Neural crest cell (in vitro differentiated cells): ENCODE results near the gene DKK3. TPM values are rescaled to one million over a fixed set of nuclear protein-coding genes. Genes with fewer than 3 reads are reported as not detected.

Experiments used
- DNase-seq: peaks from one replicate; pipeline ENCODE4 v3.0.0; 2021; ENCODE audit warnings: low read depth, mixed read lengths, low spot score
- H3K27ac Mint-ChIP-seq: one replicate; pipeline ENCODE4 v1.8.0; 2021; ENCODE audit warnings: mild to moderate bottlenecking, mixed read lengths; ENCODE audit not compliant: unreplicated experiment
- H3K27me3 Mint-ChIP-seq: 2 replicates; pipeline ENCODE4 v1.8.0; 2021; ENCODE audit warnings: low read depth, mild to moderate bottlenecking, mixed read lengths
- H3K36me3 Mint-ChIP-seq: 2 replicates; pipeline ENCODE4 v1.8.0; 2021; ENCODE audit warnings: low read depth, mild to moderate bottlenecking, mixed read lengths
- H3K4me1 Mint-ChIP-seq: 2 replicates; pipeline ENCODE4 v1.8.0; 2021; ENCODE audit warnings: mixed read lengths
- H3K4me3 Mint-ChIP-seq: one replicate; pipeline ENCODE4 v1.8.0; 2021; ENCODE audit warnings: mild to moderate bottlenecking, mixed read lengths
- H3K9me3 Mint-ChIP-seq: 2 replicates; pipeline ENCODE4 v1.8.0; 2021; ENCODE audit warnings: mixed read lengths
- CTCF ChIP-seq: fragments of 200-600 bp; sonication (generic); conservative IDR thresholded peaks from 2 replicates; pipeline ENCODE4 v1.5.0; 2021; ENCODE audit warnings: antibody characterized with exemption, mild to moderate bottlenecking
- total RNA-seq: library from RNA; stranded (reverse); gene quantifications from 2 replicates; pipeline ENCODE4 v1.2.1, GENCODE V29; 2021

Gene DKK3
- total RNA-seq, 1 donor from 2014 or later, result 21.0 TPM

DNA sequence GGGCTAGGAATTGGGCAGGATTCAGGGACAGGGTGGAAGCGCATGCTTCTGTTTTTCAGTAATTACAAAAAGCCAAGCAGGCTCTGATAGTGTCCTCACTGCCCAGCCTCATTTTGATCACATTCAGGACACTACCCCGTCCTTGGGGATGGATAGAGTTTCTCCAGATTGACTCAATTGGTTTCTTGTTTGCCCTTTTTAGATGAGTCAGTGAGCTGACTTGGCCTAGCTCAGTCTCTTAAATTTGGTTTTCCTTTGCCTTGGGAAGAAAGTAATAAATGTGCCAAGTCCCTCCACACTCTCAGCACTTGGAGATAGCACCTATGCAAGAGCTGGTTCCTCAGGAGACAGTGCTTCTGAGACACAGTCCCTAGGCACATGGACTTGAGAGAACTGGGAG is 25.5 kb downstream of the DKK3 start:
- peak overlapping the region; percentile 65 for H3K27ac Mint-ChIP-seq
- peaks cover 3% of the 10 kb centered on the region for H3K36me3 Mint-ChIP-seq
- TF ChIP-seq CTCF, result no peak
- peaks cover 30% of the 10 kb centered on the region for H3K4me1 Mint-ChIP-seq
- H3K4me3 Mint-ChIP-seq, result no peak overlapping the region
- no peak for DNase-seq
- H3K27me3 Mint-ChIP-seq, result no peaks in the 10 kb centered on the region
- H3K9me3 Mint-ChIP-seq, result no peaks in the 10 kb centered on the region

DNA sequence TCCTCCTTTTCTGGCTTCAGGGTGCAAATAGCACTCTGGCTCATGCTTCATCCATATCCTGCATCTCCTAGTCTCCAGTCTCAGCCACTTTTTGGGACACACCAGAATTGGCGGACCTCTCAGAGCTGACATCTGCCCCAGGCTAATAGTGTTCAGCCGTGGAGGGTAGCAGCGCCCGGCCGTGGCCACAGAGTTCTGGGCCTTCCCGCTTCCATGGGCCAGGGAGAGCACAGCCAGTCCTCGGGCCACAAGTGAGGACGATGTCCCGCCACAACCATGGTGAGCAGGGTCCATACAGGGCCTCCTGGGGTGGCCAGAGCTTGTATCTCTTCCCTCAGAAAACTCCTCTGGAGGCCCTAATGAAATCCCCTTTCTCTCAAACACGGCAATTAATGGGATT is 26.0 kb downstream of the DKK3 start:
- Mint-ChIP-seq H3K4me3 (no peak overlapping the region), H3K9me3 (no peaks in the 10 kb centered on the region), H3K36me3 (peaks cover 1% of the 10 kb centered on the region), H3K27ac (peak overlapping the region; percentile 65), H3K4me1 (peaks cover 31% of the 10 kb centered on the region), H3K27me3 (no peaks in the 10 kb centered on the region)
- DNase-seq, result no peak
- TF ChIP-seq CTCF, result no peak

GRCh38 chr11:11981840-11982239 is 26.6 kb downstream of the DKK3 start:
- Mint-ChIP-seq H3K4me3 (no peak overlapping the region), H3K9me3 (no peaks in the 10 kb centered on the region), H3K27me3 (no peaks in the 10 kb centered on the region), H3K4me1 (peaks cover 37% of the 10 kb centered on the region), H3K36me3 (no peaks in the 10 kb centered on the region), H3K27ac (no peak overlapping the region)
- no peak for TF ChIP-seq CTCF
- DNase-seq, result no peak

GRCh38 chr11:11981364-11981763 is 27.1 kb downstream of the DKK3 start:
- Mint-ChIP-seq H3K4me3 (no peak overlapping the region), H3K27me3 (no peaks in the 10 kb centered on the region), H3K4me1 (peaks cover 35% of the 10 kb centered on the region), H3K36me3 (no peaks in the 10 kb centered on the region), H3K9me3 (no peaks in the 10 kb centered on the region), H3K27ac (no peak overlapping the region)
- no peak for TF ChIP-seq CTCF
- DNase-seq, result no peak

DNA sequence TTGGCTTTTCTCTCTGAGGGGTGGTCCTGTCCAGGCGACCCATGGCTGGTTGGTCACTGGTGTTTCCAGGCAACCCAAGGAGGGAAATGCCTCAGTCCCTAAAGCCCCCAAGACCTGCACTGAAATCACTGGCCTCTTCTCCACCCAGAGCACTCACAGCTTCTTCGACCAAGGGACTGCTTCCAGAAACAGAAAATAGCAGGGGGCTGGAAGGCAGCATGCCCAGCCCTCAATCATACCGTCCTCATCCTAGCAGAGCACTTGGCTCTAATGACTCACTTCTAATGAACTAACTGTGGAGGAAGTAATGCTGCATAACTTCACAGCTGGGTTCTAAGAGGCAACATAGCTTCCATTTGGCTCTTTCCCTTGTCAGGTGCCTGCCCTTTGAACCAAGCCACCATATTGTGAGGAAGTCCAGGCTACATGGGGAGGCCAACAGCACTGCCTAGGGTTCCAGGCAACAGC is 27.6 kb downstream of the DKK3 start:
- H3K36me3 Mint-ChIP-seq, result no peaks in the 10 kb centered on the region
- H3K27me3 Mint-ChIP-seq, result no peaks in the 10 kb centered on the region
- peaks cover 31% of the 10 kb centered on the region for H3K4me1 Mint-ChIP-seq
- no peak overlapping the region for H3K27ac Mint-ChIP-seq
- no peak for DNase-seq
- TF ChIP-seq CTCF, result no peak
- no peak overlapping the region for H3K4me3 Mint-ChIP-seq
- no peaks in the 10 kb centered on the region for H3K9me3 Mint-ChIP-seq

DNA sequence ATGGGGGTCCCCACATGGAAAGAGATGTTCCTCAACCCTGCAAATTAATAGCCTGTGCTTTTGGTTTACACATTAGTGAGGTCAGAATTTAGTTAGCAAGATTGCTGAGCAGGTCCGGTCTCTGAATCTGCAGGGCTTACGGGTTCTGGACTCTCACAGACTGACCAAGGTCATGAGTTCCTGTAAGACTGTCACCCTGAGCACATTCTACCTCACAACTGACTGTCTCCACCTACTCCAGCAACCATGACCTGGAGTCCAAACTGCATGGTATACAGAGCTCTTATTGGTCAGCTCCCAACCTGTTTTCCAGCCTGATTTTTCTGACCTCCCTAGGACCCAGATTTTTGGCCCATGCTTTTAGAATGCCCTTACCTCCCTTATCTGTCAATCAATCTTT is 28.2 kb downstream of the DKK3 start:
- no peaks in the 10 kb centered on the region for H3K27me3 Mint-ChIP-seq
- TF ChIP-seq CTCF, result no peak
- no peak overlapping the region for H3K4me3 Mint-ChIP-seq
- no peaks in the 10 kb centered on the region for H3K9me3 Mint-ChIP-seq
- peaks cover 31% of the 10 kb centered on the region for H3K4me1 Mint-ChIP-seq
- no peaks in the 10 kb centered on the region for H3K36me3 Mint-ChIP-seq
- no peak for DNase-seq
- peak overlapping the region; percentile 88 for H3K27ac Mint-ChIP-seq
